Endothelial cell (in vitro differentiated cells): ENCODE results near the gene ERLEC1. TPM values are rescaled to one million over a fixed set of nuclear protein-coding genes. Genes with fewer than 3 reads are reported as not detected.
A peak's percentile ranks its signal among the peaks of the same experiment; 100 is the strongest.

ENCODE experiments used
- DNase-seq: peaks from one replicate; pipeline ENCODE4 v3.0.0; 2021; ENCODE audit warnings: low spot score
- H3K27ac Mint-ChIP-seq: one replicate; pipeline ENCODE4 v1.8.0; 2021; ENCODE audit warnings: mixed read lengths, inconsistent platforms; ENCODE audit not compliant: unreplicated experiment
- H3K27me3 Mint-ChIP-seq: one replicate; pipeline ENCODE4 v1.8.0; 2021; ENCODE audit warnings: mild to moderate bottlenecking, moderate library complexity, mixed read lengths, inconsistent platforms; ENCODE audit not compliant: unreplicated experiment
- H3K36me3 Mint-ChIP-seq: one replicate; pipeline ENCODE4 v1.8.0; 2021; ENCODE audit warnings: mild to moderate bottlenecking, low read depth, mixed read lengths, inconsistent platforms; ENCODE audit not compliant: unreplicated experiment
- H3K4me1 Mint-ChIP-seq: one replicate; pipeline ENCODE4 v1.8.0; 2021; ENCODE audit warnings: mild to moderate bottlenecking, mixed read lengths, inconsistent platforms; ENCODE audit not compliant: unreplicated experiment
- H3K4me3 Mint-ChIP-seq: one replicate; pipeline ENCODE4 v1.8.0; 2021; ENCODE audit warnings: mild to moderate bottlenecking, mixed read lengths, inconsistent platforms; ENCODE audit not compliant: unreplicated experiment
- H3K9me3 Mint-ChIP-seq: one replicate; pipeline ENCODE4 v1.8.0; 2021; ENCODE audit warnings: mixed read lengths, inconsistent platforms; ENCODE audit not compliant: unreplicated experiment
- CTCF ChIP-seq: fragments of 200-600 bp; sonication (generic); IDR thresholded peaks from one replicate; pipeline ENCODE4 v1.5.0; 2021; ENCODE audit warnings: antibody characterized with exemption; ENCODE audit not compliant: unreplicated experiment
- long read RNA-seq: library from polyadenylated mRNA; unstranded; transcript quantifications from one replicate; pipeline ENCODE4 v2.0.0, GENCODE V29; 2020; ENCODE audit not compliant: unreplicated experiment
- total RNA-seq: library from RNA; stranded (reverse); fragmentation: NEBNext Ultra II Directional; extraction: Animal tissue kit (Norgen Biotek cat#: 25700); gene quantifications from one replicate; pipeline ENCODE4 v1.2.1, GENCODE V29; 2021; ENCODE audit not compliant: unreplicated experiment

Gene ERLEC1
- total RNA-seq = 31.0 TPM
- long read RNA-seq, transcript ERLEC1-201 (14 exons, 2,433 nt) = major isoform, 20 of 29 reads
- long read RNA-seq, partial matches to known transcripts = 5 of 29 reads
- long read RNA-seq, other reads (novel, unspliced or antisense) = 2 of 29 reads

GRCh38 chr2:53786705-53787613 is at the start of gene ERLEC1, which contains the start of gene ASB3:
TSS of gene ERLEC1 (plus strand) at chr2:53787044. CDS start at chr2:53787211, 167 bp downstream.
TSS of gene ASB3 (minus strand) at chr2:53786953. CDS start at chr2:53765572, 21,381 bp downstream.
- peaks cover 25% of the 10 kb centered on the region for H3K4me1 Mint-ChIP-seq
- no peaks in the 10 kb centered on the region for H3K9me3 Mint-ChIP-seq
- peaks cover 12% of the 10 kb centered on the region for H3K36me3 Mint-ChIP-seq
- no peak for TF ChIP-seq CTCF
- peaks cover 13% of the 10 kb centered on the region for H3K27me3 Mint-ChIP-seq
- H3K27ac Mint-ChIP-seq = peak within 1 kb of the TSS; percentile 97
- H3K4me3 Mint-ChIP-seq = peak within 1 kb of the TSS; percentile 99
- DNase-seq = peak; percentile 86

DNA sequence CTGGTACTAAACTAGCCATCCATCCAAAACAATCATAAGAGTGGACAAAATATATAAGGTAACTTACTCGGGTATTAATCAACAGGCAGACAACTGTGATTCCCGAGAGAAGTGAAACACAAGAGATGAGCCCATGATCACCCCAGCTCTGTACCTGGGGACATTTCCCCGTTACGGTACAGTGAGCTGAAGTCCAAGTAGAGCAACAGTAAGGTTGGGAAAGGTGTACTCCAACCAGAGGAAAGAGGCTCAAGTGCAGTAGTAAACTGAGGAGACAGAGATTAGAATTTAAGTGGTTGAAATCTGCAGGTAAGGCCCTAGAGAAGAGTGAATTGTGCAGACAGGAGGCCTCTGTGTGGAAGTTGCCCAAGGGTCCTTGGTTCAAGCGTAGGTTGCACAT is 49.8 kb upstream of the ERLEC1 start:
- Mint-ChIP-seq H3K36me3 (peaks cover 16% of the 10 kb centered on the region), H3K4me3 (no peak overlapping the region), H3K9me3 (no peaks in the 10 kb centered on the region), H3K4me1 (peaks cover 15% of the 10 kb centered on the region), H3K27me3 (no peaks in the 10 kb centered on the region), H3K27ac (no peak overlapping the region)
- no peak for DNase-seq
- no peak for TF ChIP-seq CTCF

DNA sequence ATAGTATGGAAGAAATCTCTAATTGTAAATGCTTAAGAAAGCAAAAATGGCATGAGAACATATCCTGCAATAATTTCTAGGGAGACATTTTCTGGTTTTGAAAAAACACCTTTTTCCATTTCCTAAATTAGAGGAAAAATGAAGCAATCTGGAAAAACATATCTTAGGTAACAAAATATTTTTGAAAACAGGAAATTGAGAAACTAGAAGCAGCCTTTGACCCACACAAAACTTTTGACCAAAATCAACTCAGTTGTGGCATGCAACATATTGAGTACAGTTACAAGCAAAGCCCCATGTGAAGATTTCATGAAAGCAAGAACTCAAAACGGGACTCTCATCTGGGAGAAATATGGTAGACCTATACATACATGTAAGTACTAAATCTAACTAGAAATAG is 47.8 kb upstream of the ERLEC1 start:
- H3K4me3 Mint-ChIP-seq = no peak overlapping the region
- no peaks in the 10 kb centered on the region for H3K27me3 Mint-ChIP-seq
- H3K27ac Mint-ChIP-seq = no peak overlapping the region
- peaks cover 10% of the 10 kb centered on the region for H3K36me3 Mint-ChIP-seq
- TF ChIP-seq CTCF = no peak
- H3K4me1 Mint-ChIP-seq = peaks cover 22% of the 10 kb centered on the region
- no peaks in the 10 kb centered on the region for H3K9me3 Mint-ChIP-seq
- DNase-seq = no peak

- TF ChIP-seq CTCF = no peak
- Mint-ChIP-seq H3K4me1 (peaks cover 22% of the 10 kb centered on the region), H3K36me3 (peaks cover 4% of the 10 kb centered on the region), H3K9me3 (no peaks in the 10 kb centered on the region), H3K27me3 (no peaks in the 10 kb centered on the region), H3K27ac (no peak overlapping the region), H3K4me3 (no peak overlapping the region)
- DNase-seq = no peak
Observed at GRCh38 chr2:53740170-53740569, 46.7 kb upstream of the ERLEC1 start.
